CD4-positive, alpha-beta T cell treated with Interleukin-21 for 1 hour (primary cell): ENCODE measurements around the gene TRIM67.
A peak's percentile ranks its signal among the peaks of the same experiment; 100 is the strongest.

ENCODE experiments used
- DNase-seq: peaks from one replicate; pipeline ENCODE4 v3.0.0-alpha.2; 2020

The TRIM67 gene

GRCh38 chr1:231159202-231159962 is 2.5 kb upstream of the TRIM67 start:
- no peak for DNase-seq

GRCh38 chr1:231159963-231160761 is 1.7 kb upstream of the TRIM67 start:
- no peak for DNase-seq

GRCh38 chr1:231160895-231161666 is 777 bp upstream of the TRIM67 start:
- no peak for DNase-seq

- peak; percentile 6 for DNase-seq
These were observed 575 bp downstream of the TRIM67 start for GRCh38 chr1:231162297-231162969.

- no peak for DNase-seq
These were observed 1.3 kb downstream of the TRIM67 start for GRCh38 chr1:231162970-231163829.

GRCh38 chr1:231163830-231164427 is 2.1 kb downstream of the TRIM67 start:
- DNase-seq: no peak

GRCh38 chr1:231165371-231165770 is 3.5 kb downstream of the TRIM67 start:
- no peak for DNase-seq

GRCh38 chr1:231166398-231166797 is 4.5 kb downstream of the TRIM67 start:
- no peak for DNase-seq

- no peak for DNase-seq
These were observed 9.0 kb downstream of the TRIM67 start for GRCh38 chr1:231170875-231171274.

GRCh38 chr1:231171623-231172197 is 9.9 kb downstream of the TRIM67 start:
- no peak for DNase-seq

- DNase-seq: no peak
These were observed 10.6 kb downstream of the TRIM67 start for GRCh38 chr1:231172411-231172810.

- no peak for DNase-seq
These were observed 14.6 kb downstream of the TRIM67 start for GRCh38 chr1:231176421-231176820.

- DNase-seq: no peak
These were observed 15.4 kb downstream of the TRIM67 start for GRCh38 chr1:231177226-231177625.

GRCh38 chr1:231177936-231178335 is 16.1 kb downstream of the TRIM67 start:
- no peak for DNase-seq

- no peak for DNase-seq
These were observed 17.1 kb downstream of the TRIM67 start for GRCh38 chr1:231178970-231179369.

GRCh38 chr1:231180034-231180433 is 18.2 kb downstream of the TRIM67 start:
- DNase-seq: no peak

GRCh38 chr1:231181271-231181670 is 19.4 kb downstream of the TRIM67 start:
- DNase-seq: no peak

- DNase-seq: no peak
These were observed 20.5 kb downstream of the TRIM67 start for GRCh38 chr1:231182317-231182716.

- DNase-seq: no peak
These were observed 22.1 kb downstream of the TRIM67 start for GRCh38 chr1:231183639-231184590.

- no peak for DNase-seq
These were observed 23.0 kb downstream of the TRIM67 start for GRCh38 chr1:231184891-231185290.
